RWPE2 (cell line): ENCODE measurements around the gene FRMD5.

Experiments
- ATAC-seq: fragments of 200-7000 bp; cut with Tn5 transposase; 3 replicates; pipeline ENCODE4 v1.9.1; 2021; ENCODE audit warnings: low read depth
- DNase-seq: peaks from one replicate; pipeline ENCODE4 v3.0.0-alpha.2; 2020; ENCODE audit warnings: low spot score
- H3K27ac ChIP-seq: fragments of 450-650 bp; 2 replicates; pipeline ENCODE4 v1.5.1; 2017; ENCODE audit warnings: mild to moderate bottlenecking; ENCODE audit not compliant: poor library complexity, severe bottlenecking
- H3K27me3 ChIP-seq: fragments of 250-450 bp; sonication (Bioruptor Pico); 2 replicates; pipeline ENCODE4 v1.5.1; 2021; ENCODE audit warnings: mild to moderate bottlenecking, moderate library complexity; ENCODE audit not compliant: insufficient read depth, poor library complexity, severe bottlenecking
- H3K36me3 ChIP-seq: fragments of 250-450 bp; sonication (Bioruptor Pico); 2 replicates; pipeline ENCODE4 v1.5.1; 2020; ENCODE audit warnings: low read depth, mild to moderate bottlenecking, moderate library complexity
- H3K4me1 ChIP-seq: fragments of 250-450 bp; sonication (Bioruptor Pico); 2 replicates; pipeline ENCODE4 v1.5.1; 2021; ENCODE audit warnings: mild to moderate bottlenecking, moderate library complexity; ENCODE audit not compliant: insufficient read depth, poor library complexity, severe bottlenecking
- H3K4me3 ChIP-seq: fragments of 250-450 bp; sonication (Bioruptor Pico); 2 replicates; pipeline ENCODE4 v1.5.1; 2021; ENCODE audit warnings: mild to moderate bottlenecking, moderate library complexity; ENCODE audit not compliant: severe bottlenecking
- H3K9me3 ChIP-seq: fragments of 250-450 bp; sonication (Bioruptor Pico); 2 replicates; pipeline ENCODE4 v1.5.1; 2021; ENCODE audit warnings: mild to moderate bottlenecking, moderate library complexity; ENCODE audit not compliant: severe bottlenecking
- CTCF ChIP-seq: fragments of 450-650 bp; IDR thresholded peaks from one replicate; pipeline ENCODE4 v1.5.1; 2017; ENCODE audit warnings: mild to moderate bottlenecking, moderate library complexity; ENCODE audit not compliant: poor library complexity, severe bottlenecking

Gene FRMD5

GRCh38 chr15:44125879-44126278, 69.2 kb downstream of the FRMD5 start:
- no peak for TF ChIP-seq CTCF
- no peaks in the 10 kb centered on the region for H3K27me3 ChIP-seq
- no peaks in the 10 kb centered on the region for H3K9me3 ChIP-seq
- H3K36me3 ChIP-seq: no peaks in the 10 kb centered on the region
- ATAC-seq (no peak), DNase-seq (no peak)
- H3K4me3 ChIP-seq: no peak overlapping the region
- no peak overlapping the region for H3K27ac ChIP-seq
- H3K4me1 ChIP-seq: no peaks in the 10 kb centered on the region

GRCh38 chr15:44102675-44103254, 92.3 kb downstream of the FRMD5 start:
- peak overlapping the region; percentile 94 for H3K27ac ChIP-seq
- DNase-seq (peak; percentile 77), ATAC-seq (peak; percentile 84)
- H3K9me3 ChIP-seq: no peaks in the 10 kb centered on the region
- H3K36me3 ChIP-seq: no peaks in the 10 kb centered on the region
- no peaks in the 10 kb centered on the region for H3K27me3 ChIP-seq
- TF ChIP-seq CTCF: no peak
- H3K4me1 ChIP-seq: peaks cover 36% of the 10 kb centered on the region
- no peak overlapping the region for H3K4me3 ChIP-seq

- ATAC-seq (peak; percentile 85), DNase-seq (no peak)
These were observed 93.1 kb downstream of the FRMD5 start for GRCh38 chr15:44101944-44102343.

GRCh38 chr15:44101286-44101685, 93.8 kb downstream of the FRMD5 start:
- no peak for DNase-seq
- ATAC-seq: no peak
- no peak for TF ChIP-seq CTCF
- H3K27me3 ChIP-seq: no peaks in the 10 kb centered on the region
- peaks cover 33% of the 10 kb centered on the region for H3K4me1 ChIP-seq
- no peak overlapping the region for H3K4me3 ChIP-seq
- H3K27ac ChIP-seq: peak overlapping the region; percentile 94
- no peaks in the 10 kb centered on the region for H3K36me3 ChIP-seq
- H3K9me3 ChIP-seq: no peaks in the 10 kb centered on the region

More at GRCh38 chr15:44101944-44102343, 93.1 kb downstream of the FRMD5 start:
- Histone ChIP-seq H3K4me3 (no peak overlapping the region), H3K4me1 (peaks cover 36% of the 10 kb centered on the region), H3K27ac (peak overlapping the region; percentile 94), H3K36me3 (no peaks in the 10 kb centered on the region), H3K27me3 (no peaks in the 10 kb centered on the region), H3K9me3 (no peaks in the 10 kb centered on the region)
- no peak for TF ChIP-seq CTCF

GRCh38 chr15:44099671-44100070, 95.4 kb downstream of the FRMD5 start:
- Histone ChIP-seq H3K4me1 (peaks cover 33% of the 10 kb centered on the region), H3K4me3 (no peak overlapping the region), H3K36me3 (no peaks in the 10 kb centered on the region), H3K27ac (no peak overlapping the region), H3K9me3 (no peaks in the 10 kb centered on the region), H3K27me3 (no peaks in the 10 kb centered on the region)
- no peak for TF ChIP-seq CTCF
- DNase-seq (no peak), ATAC-seq (no peak)
